HFFc6 (cell line): ENCODE measurements around the gene CELF2. TPM values are rescaled to one million over a fixed set of nuclear protein-coding genes. Genes with fewer than 3 reads are reported as not detected.

Experiments used
- DNase-seq: peaks from one replicate; pipeline ENCODE4 v3.0.0-alpha.2; 2018
- H3K27ac Mint-ChIP-seq: 2 replicates; pipeline ENCODE4 v1.8.0; 2020; ENCODE audit warnings: mild to moderate bottlenecking, mixed read lengths
- H3K27me3 Mint-ChIP-seq: 2 replicates; pipeline ENCODE4 v1.8.0; 2021; ENCODE audit warnings: mild to moderate bottlenecking, moderate library complexity, mixed read lengths; ENCODE audit not compliant: insufficient read depth
- H3K36me3 Mint-ChIP-seq: 2 replicates; pipeline ENCODE4 v1.8.0; 2021; ENCODE audit warnings: low read depth, mixed read lengths
- H3K4me1 Mint-ChIP-seq: 2 replicates; pipeline ENCODE4 v1.8.0; 2020; ENCODE audit warnings: low read depth, mixed read lengths
- H3K4me3 Mint-ChIP-seq: 2 replicates; pipeline ENCODE4 v1.8.0; 2020; ENCODE audit warnings: mild to moderate bottlenecking, moderate library complexity, mixed read lengths
- H3K9me3 Mint-ChIP-seq: 2 replicates; pipeline ENCODE4 v1.8.0; 2020; ENCODE audit warnings: mild to moderate bottlenecking, mixed read lengths
- CTCF ChIP-seq: fragments of 200-600 bp; sonication (generic); IDR thresholded peaks from 2 replicates; pipeline ENCODE4 v1.5.0; 2021; ENCODE audit warnings: antibody characterized with exemption, mild to moderate bottlenecking
- total RNA-seq, 6 experiments: library from RNA; stranded (reverse); fragmentation: NEBNext Ultra II Directional; extraction: Animal tissue kit (Norgen Biotek cat#: 25700); gene quantifications; 2 replicates in 1 of 6; 3 replicates in 5 of 6; pipeline ENCODE4 v1.2.3, GENCODE V29; 2021

CELF2 gene
- total RNA-seq, 6 experiments from 2014 or later, result 2.7 to 5.2 (median 3.5) TPM

GRCh38 chr10:11168423-11169090 lies 150.9 kb downstream of the CELF2 start:
- no peak overlapping the region for H3K27ac Mint-ChIP-seq

DNA sequence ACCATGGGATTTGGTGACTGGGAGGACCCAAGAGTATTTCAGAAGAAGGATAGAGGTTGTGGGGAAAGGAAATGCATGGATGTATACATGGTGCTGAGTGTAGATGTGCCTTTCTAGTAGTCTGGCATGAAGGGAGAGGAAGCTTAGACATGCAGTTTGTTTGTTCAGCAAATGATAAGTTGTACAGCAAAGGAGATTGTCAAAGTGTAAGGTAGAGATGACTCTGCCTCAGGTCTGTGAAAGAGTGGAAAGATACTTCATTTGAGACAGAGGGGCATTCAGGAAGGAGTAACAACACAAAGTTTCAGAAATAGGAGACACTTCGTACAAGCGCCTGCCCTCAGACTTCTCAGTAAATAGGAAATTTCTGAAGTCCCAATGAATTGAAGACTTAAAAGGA lies 152.3 kb downstream of the CELF2 start:
- no peaks in the 10 kb centered on the region for H3K36me3 Mint-ChIP-seq
- no peak overlapping the region for H3K27ac Mint-ChIP-seq
- peaks cover 19% of the 10 kb centered on the region; the same call in 1 of the 2 replicates for H3K4me1 Mint-ChIP-seq
- peaks cover 2% of the 10 kb centered on the region for H3K27me3 Mint-ChIP-seq
- no peak for TF ChIP-seq CTCF
- no peak for DNase-seq
- H3K4me3 Mint-ChIP-seq, result no peak overlapping the region
- peaks cover 4% of the 10 kb centered on the region; the same call in 1 of the 2 replicates for H3K9me3 Mint-ChIP-seq

More at GRCh38 chr10:11168423-11169090, 150.9 kb downstream of the CELF2 start:
- Mint-ChIP-seq H3K4me1 (peaks cover 21% of the 10 kb centered on the region), H3K27me3 (peaks cover 2% of the 10 kb centered on the region), H3K9me3 (peaks cover 4% of the 10 kb centered on the region; the same call in 1 of the 2 replicates), H3K36me3 (no peaks in the 10 kb centered on the region), H3K4me3 (no peak overlapping the region)
- DNase-seq, result no peak
- no peak for TF ChIP-seq CTCF

GRCh38 chr10:11170574-11170973 lies 152.9 kb downstream of the CELF2 start:
- H3K27me3 Mint-ChIP-seq, result peaks cover 2% of the 10 kb centered on the region
- H3K4me3 Mint-ChIP-seq, result no peak overlapping the region
- H3K27ac Mint-ChIP-seq, result no peak overlapping the region
- TF ChIP-seq CTCF, result no peak
- H3K9me3 Mint-ChIP-seq, result peaks cover 6% of the 10 kb centered on the region; the same call in 1 of the 2 replicates
- no peak for DNase-seq
- H3K4me1 Mint-ChIP-seq, result peaks cover 21% of the 10 kb centered on the region; the same call in 1 of the 2 replicates
- H3K36me3 Mint-ChIP-seq, result no peaks in the 10 kb centered on the region

DNA sequence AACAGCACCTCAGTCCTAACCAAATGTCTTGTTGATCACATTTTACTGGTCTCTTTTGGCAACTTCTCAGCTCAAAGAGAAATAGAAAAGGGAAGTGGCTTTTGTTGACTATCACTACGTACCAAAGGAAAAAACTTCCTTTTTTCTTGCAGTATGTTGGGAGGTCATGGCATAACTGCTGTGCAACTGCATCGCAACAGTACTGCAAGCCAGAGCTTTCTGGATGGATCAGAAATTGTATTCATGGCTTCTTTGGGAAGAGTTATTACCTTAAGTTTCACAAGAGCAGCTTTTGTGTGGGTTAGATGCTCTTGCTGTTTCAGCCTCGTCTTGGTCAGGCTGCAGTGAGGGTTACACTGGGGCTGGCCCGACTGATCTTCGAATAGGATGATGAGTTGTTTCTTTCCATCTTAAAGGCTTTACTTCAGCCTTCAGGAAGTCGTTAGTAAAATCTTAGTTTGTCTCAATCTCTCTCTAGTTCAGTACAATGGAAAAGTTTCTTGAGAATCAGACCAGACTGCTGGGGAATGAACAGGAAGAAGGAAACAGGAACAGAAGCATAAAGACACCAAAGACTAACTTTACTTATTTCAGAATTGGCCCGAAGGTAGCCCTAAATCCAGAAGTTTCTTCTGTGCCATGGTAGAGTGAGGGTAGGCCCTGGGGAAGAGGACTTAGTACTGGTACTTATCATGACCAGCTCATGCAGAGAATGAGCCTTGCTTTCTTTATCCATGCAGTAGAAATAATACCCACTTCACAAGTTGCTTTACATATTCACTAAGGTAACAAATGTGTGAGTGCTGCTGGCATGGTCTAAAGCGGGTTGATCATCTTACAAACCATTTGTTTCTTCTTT lies 153.6 kb downstream of the CELF2 start:
- H3K27ac Mint-ChIP-seq, result no peak overlapping the region
- no peak for TF ChIP-seq CTCF
- peaks cover 4% of the 10 kb centered on the region for H3K27me3 Mint-ChIP-seq
- H3K4me3 Mint-ChIP-seq, result no peak overlapping the region
- peaks cover 24% of the 10 kb centered on the region; the same call in 1 of the 2 replicates for H3K4me1 Mint-ChIP-seq
- peaks cover 10% of the 10 kb centered on the region; the same call in 1 of the 2 replicates for H3K9me3 Mint-ChIP-seq
- no peak for DNase-seq
- H3K36me3 Mint-ChIP-seq, result no peaks in the 10 kb centered on the region

GRCh38 chr10:11173042-11173441 lies 155.4 kb downstream of the CELF2 start:
- DNase-seq, result no peak
- Mint-ChIP-seq H3K27ac (no peak overlapping the region), H3K36me3 (no peaks in the 10 kb centered on the region), H3K27me3 (peaks cover 2% of the 10 kb centered on the region; the same call in 1 of the 2 replicates), H3K4me3 (no peak overlapping the region), H3K9me3 (peaks cover 7% of the 10 kb centered on the region; the same call in 1 of the 2 replicates), H3K4me1 (peaks cover 32% of the 10 kb centered on the region; the same call in 1 of the 2 replicates)
- TF ChIP-seq CTCF, result no peak
